Lower leg skin (tissue), 3 donors: ENCODE measurements around the gene MCRIP1.

Source experiments
- POLR2A ChIP-seq, 2 donors: fragments of 450-650 bp; IDR thresholded peaks; one replicate each; pipeline ENCODE4 v1.6.1; 2016 to 2017; ENCODE audit warnings: antibody characterized with exemption in 2 of 2, mild to moderate bottlenecking in 1 of 2, moderate library complexity in 1 of 2
- TF ChIP-seq, protein P1 (sequence below), 3 donors: fragments of 450-650 bp; IDR thresholded peaks; one replicate each; pipeline ENCODE4 v1.5.1; 2016; ENCODE audit warnings: antibody characterized with exemption in 3 of 3, mild to moderate bottlenecking in 3 of 3, moderate library complexity in 2 of 3

DNA sequence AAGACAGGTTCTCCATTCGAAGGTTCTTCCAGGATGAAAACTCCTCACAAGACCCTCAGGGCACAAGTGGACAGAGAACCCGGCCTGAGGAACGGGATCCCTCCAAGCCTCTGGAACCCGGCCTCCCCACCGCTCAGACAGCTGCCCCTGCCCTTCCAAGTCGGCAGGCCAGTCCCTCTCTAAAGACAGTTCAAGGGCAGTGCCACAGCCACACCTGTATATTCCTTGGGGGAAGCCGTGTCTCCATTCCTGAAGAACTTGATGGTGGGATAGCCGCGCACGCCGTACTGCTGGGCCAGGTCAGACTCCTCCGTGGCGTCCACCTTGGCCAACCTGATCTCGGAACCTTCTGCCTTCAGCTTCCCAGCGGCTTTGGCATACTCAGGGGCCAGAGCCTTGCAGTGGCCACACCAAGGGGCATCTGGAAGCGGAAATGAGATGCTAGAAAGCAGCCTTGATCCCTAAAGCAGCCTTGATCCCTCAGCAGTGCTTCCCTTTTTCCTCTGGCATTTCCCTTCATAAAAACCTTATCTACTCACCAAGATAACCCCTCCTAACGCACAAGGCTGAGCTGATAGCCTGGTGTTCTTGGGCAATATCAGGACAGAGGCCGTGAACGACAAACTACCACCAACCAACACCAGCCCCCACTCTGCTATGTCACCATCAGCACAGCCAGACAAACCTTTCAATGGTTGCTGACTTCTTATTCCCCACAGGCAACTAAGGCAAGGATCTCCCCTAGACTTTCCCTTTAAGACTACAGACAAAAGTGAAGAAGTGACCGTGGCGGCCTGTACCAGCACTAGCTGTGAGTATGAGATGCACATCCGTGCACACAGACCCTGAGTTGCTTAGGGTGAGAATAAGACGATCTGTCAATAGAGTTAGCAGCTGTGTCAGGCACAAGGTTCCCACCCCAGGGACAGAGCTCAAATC, 26.1 kb upstream of the MCRIP1 start:
- no peak for TF ChIP-seq POLR2A (IDR thresholded peaks at IDR 0.05)
- TF ChIP-seq, protein P1, sequence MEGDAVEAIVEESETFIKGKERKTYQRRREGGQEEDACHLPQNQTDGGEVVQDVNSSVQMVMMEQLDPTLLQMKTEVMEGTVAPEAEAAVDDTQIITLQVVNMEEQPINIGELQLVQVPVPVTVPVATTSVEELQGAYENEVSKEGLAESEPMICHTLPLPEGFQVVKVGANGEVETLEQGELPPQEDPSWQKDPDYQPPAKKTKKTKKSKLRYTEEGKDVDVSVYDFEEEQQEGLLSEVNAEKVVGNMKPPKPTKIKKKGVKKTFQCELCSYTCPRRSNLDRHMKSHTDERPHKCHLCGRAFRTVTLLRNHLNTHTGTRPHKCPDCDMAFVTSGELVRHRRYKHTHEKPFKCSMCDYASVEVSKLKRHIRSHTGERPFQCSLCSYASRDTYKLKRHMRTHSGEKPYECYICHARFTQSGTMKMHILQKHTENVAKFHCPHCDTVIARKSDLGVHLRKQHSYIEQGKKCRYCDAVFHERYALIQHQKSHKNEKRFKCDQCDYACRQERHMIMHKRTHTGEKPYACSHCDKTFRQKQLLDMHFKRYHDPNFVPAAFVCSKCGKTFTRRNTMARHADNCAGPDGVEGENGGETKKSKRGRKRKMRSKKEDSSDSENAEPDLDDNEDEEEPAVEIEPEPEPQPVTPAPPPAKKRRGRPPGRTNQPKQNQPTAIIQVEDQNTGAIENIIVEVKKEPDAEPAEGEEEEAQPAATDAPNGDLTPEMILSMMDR (IDR thresholded peaks at IDR 0.05) = no peak
